HG03565 (cell line): ENCODE data around the gene HNRNPL.

Source experiments
- ATAC-seq: cut with Tn5 transposase; IDR thresholded peaks from one replicate; pipeline ENCODE4 v1.9.1; 2021; ENCODE audit warnings: mild to moderate bottlenecking, moderate library complexity; ENCODE audit not compliant: unreplicated experiment

The HNRNPL gene

DNA sequence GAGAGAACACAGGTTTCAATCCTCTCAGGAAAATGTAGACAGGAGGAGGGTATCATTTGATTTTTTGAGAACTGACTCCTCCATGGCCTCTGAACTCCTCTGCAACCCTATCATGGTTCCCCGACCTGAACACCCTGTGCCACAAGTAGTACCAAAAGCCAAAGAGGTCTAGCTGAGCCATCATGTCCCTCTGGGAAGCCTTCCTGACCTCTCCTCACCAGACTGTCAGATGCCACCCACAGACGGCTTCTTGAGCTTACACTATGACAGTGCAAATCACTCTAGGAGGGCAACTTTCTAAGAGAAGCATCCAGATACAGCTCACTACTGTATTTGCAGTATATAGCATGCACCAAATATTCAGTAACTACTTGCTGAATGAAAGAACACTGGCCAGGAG, 3.7 kb downstream of the HNRNPL start:
- no peak for ATAC-seq

DNA sequence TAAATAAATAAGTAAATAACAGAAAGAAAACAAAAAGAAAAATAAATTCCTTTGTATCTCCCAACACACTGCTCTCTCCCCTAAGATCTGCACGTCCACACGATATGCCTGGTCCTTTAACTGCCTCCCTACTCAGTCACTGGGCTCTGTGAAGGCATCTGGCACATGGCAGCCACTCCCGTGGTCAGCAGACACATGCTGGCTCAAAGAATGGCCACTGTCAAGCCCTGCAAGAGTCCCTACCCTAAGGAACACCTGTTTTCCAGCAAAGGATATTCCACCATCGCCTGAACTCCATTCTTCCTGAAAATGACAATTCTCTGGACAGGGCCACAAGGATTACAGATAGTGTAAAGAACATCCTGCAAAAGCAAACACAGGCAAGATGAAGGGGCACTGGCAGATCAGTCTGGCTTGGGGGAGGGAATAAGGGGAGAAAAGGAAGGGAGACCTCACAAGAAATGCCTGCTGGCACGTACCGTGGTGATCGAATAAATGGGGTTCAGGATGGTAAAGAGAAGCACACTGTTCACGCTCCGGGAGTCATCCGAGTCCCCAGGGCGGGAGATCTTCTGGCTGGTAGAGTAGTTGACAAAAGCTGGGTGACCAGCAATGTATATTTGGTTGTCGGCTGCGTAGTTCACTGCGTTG, 4.3 kb downstream of the HNRNPL start:
- no peak for ATAC-seq

DNA sequence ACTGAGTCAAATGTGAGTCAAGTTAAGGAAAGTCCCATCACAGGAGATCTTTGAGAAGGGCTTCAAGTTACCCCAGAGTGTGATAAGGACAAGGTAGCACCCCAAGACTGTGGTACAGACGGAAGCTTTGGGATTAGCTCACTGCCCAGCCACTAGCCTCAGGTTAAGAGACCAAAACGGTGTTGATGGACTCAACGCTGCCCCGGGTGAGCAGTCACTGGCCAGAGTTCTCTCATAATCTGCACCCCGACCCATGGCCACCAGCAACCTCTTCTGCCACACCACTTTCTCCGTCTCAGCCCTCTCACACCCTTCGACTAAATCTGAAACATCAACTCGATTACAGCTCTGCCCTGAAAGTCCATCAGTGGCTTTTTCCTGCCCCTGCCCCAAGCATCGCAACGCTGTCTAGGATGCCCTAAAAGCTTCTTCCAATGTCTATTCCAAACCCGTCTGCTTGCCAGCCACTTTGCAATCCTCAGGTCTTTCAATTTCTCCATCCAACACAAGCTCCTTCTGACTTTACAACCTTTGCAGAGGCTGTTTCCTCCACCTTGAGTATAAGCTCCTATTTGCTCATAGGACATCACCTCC, 5.6 kb downstream of the HNRNPL start:
- ATAC-seq = no peak

DNA sequence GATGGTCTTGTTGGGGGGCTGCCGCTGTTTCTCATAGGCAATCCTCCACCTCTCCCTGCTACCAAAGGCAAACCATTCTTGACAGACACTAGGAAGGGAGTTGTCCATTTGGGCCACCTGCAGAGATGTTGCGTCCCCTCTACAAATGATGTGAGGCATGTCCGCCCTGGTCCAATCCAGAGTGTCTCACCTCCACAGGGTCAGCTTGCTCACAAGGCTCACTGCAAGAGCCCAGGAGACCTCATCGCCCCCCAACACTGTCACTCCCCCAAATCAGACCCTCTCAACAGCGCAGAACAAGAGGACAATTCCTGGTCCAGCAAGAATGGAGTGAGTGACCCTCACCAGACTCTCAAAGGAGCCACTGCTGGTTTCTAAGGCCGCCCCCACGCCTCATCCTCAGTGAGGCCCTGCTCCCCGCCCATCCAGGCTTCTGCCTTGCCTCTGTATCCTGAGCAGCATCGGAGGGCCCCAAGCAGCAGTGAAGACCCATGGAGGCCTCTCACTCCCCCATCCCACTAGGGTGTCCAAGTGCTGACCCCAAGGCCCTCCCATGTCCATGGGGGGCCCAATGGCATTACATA, 6.5 kb downstream of the HNRNPL start:
- ATAC-seq = no peak

DNA sequence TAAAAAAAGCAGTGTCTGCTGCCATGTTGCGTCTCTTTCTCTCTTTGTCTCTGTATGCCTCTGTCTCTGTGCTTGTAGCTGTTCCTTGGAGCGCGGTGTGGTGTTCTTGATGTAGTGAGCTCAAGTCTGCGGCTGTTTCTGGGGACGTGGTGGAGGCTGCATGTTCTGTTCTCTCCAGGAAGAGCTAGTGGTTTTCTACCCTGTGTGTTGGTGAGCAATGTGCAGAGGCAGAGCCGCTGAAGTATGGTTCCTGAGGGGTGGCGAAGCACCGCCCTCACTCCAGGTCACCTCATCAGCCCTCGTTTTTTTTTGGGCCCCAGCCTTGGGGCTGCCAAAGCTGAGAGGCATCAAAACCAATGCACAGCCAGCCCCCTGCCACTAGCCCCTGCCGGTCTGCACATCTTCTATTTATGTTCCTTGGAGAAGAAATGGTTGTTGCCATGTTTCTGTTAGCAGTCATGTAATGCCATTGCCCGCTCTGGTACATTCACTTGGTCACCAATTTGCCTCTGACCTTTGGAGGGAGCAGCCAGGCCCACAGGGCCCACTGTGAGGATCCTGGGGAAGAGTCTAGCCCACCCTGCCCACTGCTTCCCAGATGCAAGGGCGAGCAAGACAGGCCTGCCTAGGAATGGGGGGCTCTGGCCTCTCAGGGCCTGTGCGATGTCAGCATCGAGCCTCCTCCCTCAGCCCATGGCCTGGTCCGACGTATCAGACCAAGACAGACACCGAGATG, 7.2 kb downstream of the HNRNPL start:
- ATAC-seq = no peak

DNA sequence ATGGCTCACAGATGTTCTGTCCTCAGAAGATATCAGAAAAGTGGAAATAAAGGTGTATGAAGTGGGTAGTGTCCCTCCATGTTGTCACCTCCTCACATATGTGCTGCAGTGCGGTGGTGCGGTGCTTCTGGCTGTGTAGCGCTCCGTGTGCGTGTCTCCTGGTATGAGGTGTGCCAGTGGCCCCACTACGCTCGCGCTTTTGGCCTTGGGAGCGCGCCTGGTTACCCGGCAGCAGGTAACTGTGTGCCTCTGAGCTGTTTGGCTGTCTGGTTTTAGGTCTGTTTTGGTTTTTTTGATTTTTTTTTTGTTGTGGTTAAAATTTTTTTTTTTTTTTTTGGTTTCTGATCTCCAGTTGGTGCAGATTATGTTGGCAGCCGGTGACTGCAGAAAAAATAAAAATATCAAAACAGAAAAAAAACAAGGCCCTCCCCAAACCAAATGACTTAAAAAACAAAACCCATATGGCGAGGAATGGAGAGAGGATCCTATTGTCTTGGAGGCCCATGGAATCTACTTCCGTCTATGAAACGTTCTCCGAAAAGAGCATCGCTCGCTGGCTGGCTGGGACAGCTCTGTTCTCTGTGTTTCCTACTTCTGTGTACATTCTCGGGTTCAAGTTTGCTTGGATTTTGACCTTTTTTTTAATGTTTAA, 7.9 kb downstream of the HNRNPL start:
- no peak for ATAC-seq

DNA sequence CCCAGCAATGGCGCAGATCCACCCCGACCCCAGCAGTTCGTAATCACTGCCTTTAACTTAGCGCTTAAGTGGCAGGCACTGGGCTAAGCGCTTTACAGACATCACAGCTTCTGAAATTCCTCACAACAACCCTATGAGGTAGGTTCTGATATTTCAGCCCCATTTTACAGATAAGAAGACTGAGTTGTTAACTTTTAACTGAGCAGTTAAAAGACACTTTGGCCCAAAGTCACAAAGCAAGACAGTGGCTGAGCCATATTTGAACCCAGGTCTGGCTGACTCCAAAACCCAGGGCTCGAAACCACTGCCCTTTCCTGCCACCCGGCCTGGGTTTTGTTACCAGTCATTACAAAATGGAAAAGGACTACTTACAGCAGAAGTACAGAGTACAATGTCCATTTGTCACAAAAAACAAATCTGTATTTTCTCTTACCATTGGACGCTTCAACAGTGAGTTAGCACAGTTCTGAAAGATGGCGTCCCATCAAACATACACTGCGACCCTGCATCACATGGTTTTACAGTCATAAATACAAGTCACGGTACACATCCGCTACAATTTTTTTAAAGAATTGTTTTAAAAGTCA, 8.5 kb downstream of the HNRNPL start:
- no peak for ATAC-seq

DNA sequence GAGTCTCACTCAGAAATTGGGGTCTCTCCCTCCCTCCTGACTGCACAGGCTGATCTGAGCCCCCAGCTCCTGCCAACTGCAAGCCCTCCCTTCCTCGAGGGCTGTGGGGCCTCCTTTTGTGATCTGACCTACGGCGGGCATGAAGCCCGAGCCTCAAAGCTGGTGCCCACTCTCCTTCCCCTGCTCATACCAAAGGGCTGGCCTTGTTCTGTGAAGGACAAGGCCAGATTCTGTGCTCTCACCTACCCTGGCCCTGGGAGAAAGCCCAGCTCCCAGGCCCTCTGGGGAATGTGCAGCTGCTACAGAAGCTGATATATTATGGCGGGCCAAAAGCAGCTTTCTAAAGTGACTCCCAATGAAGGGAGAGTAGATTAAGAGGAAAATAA, 9.2 kb downstream of the HNRNPL start:
- no peak for ATAC-seq

DNA sequence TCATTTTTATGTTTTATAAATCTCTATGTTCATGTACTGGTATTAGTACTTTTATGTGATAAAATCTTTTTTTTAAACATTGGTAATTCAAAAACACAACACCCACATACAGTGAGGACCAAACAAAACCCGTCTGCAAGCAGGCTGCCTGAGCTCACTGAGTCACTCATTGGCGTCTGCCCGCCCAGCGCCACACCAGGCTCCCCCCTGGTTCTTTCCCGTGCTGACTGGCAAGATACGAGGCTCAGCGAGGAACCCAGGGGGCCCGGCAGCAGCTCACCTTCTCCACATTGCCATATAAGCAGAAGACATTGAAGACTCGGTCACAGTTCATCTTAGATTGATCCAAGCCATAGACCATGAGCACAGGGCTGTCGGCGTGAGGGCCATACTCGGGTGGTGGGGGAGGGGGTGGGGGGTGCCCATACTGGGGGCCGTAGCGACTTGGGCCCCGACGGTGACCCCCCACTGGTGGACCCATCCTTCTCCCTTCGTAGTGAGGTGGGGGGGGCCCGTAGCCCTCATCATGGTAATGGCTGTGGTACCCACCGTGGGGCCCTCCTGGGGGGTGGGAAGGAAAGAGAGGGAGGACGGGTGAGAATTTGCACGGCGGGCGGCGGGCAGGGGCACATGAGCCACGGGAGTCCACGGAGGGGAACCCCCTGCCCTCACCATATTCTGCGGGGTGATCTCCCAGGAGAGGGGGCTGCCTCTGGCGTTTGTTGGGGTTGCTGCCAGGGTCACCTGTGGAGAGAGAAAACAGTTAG, 9.8 kb downstream of the HNRNPL start:
- no peak for ATAC-seq

DNA sequence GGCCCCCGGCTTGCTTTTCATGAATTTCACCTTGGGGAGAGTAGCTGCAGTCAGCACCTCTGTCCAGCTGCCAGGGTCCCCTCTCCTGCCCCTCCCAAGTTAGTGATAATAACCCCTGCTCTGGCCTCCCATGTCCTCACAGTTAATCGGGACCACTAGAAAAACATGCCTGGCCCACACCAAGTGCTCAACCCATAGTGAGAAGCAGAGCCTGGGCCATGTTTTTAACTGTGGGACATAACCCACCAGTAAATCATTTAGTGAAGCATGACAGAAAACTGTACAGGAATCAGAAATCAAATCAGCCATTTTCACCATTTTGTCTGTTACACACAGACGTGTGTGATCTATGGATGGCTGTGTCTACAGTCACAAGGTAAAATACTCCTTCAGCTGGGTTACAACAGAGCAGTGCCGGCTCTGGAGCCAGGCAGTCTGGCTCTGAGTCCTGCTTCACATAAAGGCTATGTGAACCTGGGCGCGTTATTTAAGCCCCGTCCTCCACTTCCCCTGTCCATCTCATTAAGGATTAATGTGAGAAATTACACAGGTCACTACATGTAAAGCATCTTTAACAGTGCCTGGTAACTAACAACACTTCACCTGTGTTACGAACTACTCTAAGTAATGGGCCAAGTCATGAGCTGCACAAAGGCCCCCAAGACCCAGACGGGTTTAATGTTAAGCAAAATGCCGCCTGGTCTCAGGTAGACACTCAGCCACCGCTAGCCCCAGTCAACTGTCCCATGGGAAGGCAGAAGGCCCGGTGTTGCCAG, 10.6 kb downstream of the HNRNPL start:
- ATAC-seq = no peak

DNA sequence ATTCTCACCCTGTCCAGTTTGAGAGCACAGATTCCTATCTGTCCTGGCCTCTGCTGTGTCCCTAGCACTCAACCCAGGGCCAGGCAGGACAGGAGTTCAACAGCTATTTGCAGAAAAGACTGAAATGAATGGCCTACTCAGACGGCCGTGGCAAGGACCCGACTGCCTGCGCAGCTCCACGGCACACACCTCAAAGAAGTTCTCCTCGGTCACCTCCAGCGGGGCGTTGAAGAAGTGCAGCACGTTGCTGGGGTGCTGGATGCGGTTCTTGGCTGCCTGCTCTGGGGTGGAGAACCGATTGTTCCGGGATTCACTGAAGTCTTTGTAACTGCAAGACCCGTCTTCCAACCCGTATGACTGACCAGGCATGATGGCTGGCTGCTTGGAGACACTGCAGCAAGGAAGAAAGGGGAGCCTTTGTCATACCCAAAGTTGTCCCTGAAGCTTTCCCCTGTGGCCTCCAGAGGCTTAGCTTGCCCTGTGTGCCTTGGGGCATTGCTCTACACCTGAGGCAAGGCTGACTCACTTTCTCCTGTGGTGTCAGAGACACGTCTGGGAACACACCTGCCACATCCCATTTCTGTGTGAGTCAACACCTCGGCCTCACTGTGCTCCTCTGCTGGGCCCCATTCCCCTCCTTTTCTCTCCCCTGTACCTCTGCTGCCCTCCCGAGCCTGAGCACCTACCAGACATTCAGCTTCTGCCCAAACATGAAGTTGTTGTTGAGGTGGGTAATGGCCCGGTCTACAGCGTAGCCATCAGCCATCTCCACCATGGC, 11.4 kb downstream of the HNRNPL start:
- ATAC-seq = no peak

DNA sequence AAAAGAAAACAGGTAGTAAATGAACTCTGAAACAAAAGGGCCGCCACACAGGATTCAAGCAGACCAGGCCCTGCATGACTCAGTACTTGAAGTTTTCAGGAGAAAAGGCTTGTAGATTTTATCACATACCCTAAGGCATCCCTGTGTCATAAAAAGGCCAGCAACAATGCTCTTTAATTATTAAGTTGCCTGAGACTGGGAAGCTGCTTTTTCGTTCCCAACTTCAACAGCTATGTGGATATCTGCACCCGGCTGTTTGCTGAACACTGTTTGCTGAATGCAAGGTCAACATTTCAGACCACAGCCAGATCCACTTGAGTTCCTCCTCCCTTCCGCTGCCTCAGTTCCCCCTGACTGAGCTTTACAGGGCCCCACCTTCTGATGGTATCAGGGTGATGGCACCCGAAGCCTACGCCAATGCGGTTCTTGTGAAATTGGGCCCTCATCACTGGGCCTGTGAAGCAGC, 12.1 kb downstream of the HNRNPL start:
- ATAC-seq = no peak

DNA sequence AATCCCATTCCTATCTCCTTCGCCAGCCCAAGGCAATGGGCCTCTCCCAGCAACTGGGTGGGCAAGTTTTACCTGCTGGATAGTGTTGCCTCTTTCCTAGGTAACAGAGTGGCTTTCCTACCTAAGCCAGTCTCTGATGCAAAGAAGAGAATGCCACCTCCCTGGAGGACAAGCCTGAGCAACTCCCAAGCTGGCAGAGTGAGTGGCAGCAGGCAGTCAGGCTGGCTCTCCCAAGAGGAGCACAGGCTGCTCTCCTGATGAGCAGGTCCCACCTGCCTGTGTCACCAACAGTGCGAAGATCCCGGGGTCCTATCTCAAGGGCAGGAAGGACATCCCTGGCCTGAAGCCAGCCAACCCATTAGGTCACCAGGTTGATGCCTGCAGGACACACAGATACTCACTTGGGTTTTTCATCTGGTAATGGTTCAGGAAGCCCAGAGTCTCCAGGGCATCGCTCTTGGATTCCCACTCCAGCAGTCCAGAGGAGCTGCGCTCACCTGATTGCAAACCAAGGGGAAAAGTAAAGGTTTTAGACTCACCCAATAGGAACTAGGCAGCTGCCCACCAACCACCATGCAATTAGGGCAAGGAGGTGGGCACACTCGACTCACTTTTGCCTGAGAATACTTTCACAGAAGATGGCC, 12.7 kb downstream of the HNRNPL start:
- ATAC-seq = no peak

DNA sequence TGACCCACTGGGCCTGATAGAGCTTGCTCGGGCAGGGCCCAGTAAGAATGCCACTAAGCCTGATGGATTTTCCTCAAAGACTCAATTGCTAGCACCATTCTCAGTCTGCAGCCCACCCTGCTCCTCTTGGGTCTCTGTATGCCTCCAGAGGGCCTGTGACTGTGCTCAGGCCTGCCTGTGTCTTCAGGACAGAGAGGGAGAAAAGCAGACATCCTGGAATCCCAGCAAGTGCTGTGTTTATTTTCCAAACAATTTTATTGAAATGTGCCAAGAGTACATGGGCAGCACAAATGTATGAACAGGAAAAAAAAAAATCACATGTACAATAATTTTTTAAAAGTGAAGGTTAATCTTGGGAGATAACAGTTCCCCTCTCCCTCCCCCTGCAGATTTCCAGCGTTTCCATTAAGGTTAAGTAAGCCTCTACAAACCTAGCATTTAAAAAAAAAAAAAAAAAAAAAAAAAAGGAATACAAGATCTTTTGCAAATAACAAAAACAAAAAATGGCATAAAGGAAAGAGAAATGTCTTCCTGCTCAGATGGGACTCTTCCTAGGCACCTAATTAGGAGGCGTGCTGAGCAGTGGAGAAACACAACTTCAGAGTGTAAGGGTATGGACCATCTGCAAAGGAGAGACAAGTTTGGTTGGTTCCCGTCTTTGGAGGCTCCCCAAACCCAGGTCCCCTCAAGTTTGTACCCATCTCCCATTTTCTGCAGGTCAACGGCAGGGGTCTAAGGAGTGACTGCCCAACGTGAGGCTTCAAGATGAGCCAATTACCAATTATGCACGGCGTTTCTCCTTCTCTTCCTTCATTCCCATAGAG, 13.4 kb downstream of the HNRNPL start:
- ATAC-seq = no peak

DNA sequence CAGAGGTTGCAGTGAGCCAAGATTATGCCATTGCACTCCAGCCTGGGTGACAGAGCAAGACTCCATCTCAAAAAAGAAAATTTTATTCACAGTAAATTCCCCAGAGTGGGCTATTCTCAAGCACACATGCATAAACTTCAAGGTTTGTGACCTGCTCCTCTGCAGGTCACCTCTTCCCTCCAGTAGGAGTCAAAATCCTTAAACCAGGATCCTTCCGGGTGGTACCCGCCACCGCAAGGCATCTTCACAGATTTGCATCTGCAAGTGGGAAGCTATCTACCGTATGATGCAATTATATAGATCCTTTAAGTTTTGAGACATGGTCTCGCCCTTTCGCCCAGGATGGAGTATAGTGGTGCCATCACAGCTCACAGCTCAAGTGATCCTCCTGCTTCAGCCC, 15.2 kb downstream of the HNRNPL start:
- ATAC-seq = no peak

DNA sequence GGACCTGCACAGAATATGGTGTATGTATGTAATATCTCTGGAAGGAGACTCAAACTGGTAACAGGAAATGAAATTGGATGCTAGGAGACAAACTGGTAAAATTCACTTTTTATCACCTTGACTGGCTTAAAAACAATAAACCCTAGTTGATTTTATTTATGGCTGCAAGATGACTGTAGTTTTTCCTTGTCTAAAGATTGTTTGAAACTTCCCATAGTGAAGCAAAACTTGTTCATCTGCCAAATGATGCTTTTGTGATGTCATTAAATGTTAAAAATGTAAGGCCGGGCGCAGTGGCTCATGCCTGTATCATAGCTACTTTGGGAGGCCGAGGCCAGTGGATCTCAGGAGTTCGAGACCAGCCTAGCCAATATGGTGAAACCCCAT, 15.7 kb downstream of the HNRNPL start:
- ATAC-seq = no peak

DNA sequence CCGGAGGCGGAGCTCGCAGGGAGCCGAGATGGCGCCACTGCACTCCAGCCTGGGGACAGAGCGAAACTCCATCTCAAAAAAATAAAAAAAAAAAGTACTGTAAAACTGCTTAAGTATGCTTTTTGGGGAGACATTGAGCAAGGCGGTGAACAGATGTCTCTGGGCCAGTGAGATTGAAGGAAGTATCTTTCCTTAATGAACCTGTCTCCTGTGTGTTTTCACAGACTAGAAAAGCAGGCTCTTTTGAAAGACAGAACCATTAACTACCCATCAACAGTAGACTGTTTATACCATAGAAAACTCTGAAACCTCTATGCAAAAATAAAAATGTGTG, 16.7 kb downstream of the HNRNPL start:
- ATAC-seq = no peak
